GM19395 (cell line): ENCODE data around the gene ASCL5.

ENCODE experiments used
- ATAC-seq: cut with Tn5 transposase; IDR thresholded peaks from one replicate; pipeline ENCODE4 v1.9.1; 2021; ENCODE audit warnings: mild to moderate bottlenecking, moderate library complexity; ENCODE audit not compliant: unreplicated experiment

Gene ASCL5

GRCh38 chr1:201137024-201137392, 10.0 kb upstream of the ASCL5 start:
- ATAC-seq = no peak

GRCh38 chr1:201136355-201137023, 9.5 kb upstream of the ASCL5 start:
- ATAC-seq = no peak

DNA sequence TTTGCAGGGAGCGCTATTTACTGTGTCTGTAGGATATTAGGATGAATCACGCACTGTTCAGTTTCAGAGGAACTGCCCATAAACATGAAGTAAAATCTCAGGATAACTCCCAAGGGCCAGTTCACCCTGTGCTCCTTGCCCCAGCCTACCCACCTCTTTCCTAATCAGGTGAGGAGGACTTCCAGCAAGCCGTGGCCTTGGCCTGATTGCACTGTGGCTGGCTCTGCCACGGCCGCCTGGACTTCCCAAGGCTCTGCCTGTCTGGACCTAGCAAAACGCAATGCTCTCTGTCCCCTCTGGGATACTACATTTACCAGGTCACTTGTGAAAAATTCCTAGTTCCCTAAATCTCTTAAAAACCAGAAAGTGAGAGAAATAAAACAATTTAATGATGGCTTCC, 7.4 kb upstream of the ASCL5 start:
- ATAC-seq = no peak

DNA sequence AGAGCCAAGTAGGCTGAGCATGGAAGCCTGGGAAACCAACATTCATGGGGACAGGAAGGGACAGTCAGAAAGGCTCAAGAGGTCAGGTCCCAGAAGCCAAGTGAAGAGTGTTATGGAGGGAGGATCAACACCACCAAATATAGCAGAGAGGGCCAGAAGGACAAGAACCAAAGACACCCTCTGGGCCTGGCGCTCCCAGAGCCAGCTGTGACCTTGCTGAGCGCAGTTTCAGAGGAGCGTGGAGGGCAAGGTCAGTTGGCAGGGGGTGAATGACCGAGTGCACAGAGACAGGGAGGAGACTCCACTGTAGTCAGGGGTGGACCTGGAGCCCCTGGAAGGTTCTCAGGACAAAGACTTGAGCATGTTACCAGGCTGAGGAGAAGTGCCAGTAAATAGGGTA, 4.4 kb upstream of the ASCL5 start:
- no peak for ATAC-seq

DNA sequence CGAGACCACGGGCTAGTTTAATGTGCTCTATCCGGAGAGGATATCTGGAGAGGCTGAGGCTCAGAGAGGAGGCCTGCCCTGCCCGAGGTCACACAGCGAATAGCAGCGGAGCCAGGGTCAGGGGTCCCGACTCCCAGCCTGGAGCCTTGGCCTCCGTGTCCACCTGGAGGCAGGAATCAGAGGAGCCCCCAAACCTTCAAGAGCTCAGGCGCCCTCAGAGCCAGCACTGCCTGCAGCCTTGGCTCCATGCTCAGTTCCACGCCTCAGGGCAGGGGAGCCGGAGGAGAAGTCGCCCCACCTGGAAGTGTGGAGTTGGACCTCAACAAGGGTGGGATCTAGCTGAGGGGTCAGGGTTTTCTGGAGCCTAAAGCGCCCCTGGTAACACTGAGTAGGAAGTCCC, 2.0 kb upstream of the ASCL5 start:
- no peak for ATAC-seq

GRCh38 chr1:201128476-201128875, 1.5 kb upstream of the ASCL5 start:
- no peak for ATAC-seq

DNA sequence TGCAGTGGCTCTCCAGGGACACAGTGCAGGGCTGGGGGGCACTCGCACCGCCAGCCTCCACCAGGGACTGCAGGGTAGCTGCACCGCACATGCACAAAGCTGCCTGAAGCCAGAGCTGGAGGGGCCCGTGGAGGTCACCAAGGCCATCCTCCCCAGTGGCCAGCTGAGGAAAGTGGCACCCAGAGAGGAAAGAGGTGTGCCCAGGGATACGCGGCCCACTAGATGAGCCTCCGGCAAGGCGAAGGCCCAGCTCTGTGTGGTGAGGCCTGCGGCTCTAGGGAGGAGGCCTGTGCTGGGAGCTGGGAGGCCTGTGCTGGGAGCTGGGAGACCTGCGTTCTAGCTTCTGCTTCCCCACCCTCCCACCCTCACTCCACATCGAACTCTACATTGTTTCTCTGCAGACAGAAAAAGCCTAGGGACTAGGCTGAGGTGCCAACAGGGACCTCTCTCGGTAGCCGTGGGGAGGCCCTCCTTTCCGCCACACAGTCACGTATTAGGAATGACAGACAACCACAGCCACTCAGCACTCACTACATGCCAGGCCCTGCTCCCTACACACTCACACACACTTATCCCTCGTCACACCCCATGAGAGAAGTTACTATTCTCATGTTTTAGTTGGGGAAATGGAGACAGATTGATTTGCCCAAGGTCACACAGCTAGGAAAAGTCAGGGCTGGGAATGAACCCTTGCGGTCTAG, 921 bp upstream of the ASCL5 start:
- no peak for ATAC-seq

DNA sequence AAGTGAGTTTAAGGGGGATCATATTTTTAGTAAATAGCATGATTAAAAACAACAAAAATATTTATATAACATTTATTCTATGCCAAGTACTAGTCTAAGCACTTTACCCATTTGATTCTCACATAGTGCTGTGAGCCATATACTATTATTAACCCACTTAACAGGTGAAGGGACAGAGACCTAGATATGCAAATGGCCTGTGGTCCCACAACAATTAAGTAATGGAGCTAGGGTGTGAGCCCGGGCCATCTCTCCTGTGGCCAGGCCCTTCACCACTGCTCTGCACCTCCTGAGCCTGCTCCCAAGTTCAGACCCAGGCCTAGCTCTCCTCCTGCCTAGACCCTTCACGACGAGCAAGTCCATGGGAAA, 537 bp downstream of the ASCL5 start:
- no peak for ATAC-seq

GRCh38 chr1:201125800-201126199, 1.2 kb downstream of the ASCL5 start:
- ATAC-seq = no peak

GRCh38 chr1:201125019-201125418, 2.0 kb downstream of the ASCL5 start:
- ATAC-seq = no peak

DNA sequence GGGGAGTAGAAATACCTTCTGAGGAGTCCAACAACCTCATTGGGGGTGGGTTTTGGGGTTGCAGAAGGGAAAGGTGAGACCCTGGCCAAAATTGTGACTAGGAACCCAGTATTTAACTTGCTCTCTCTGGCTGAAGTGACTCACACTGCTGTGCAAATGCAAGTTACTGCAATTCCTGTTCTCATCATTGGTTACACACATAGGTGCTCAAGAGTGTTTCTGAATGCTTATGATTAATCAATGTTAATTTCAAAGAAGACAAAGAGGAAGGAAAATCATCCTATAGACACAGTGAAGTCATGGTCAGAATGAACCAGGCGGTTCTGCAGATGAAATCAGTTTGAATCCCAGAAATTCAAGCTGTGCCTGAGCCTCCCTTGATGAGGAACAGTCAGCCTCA, 3.1 kb downstream of the ASCL5 start:
- ATAC-seq = no peak

DNA sequence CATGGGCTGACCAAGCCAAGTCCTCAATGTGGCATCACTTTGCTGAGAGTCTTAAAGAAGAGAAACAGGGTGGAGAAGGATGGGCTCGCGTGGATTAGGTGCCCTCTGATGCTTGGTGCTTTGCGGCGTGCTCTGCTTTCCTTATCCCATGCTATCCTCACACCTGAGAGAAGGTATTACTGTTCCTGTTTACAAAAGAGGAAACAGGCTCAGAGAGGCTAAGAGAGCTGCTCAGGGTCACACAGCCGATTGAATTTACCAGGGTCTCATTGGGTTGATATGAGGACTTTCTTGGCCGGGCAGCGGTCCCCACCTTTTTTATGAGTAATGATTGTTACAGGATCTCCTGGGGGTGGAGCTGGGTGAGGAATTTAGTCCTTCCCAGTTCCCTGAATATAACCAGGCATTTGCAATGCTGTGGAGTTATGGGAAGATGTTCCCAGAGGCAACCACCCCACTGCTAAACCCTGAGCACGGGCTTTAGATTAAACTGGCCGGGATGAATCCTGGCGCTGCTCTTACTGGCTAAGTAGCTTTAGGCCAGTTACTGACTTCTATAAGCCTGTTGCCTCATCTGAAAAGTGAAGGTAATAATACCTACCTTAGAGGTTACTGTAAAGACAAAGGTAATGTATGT, 4.5 kb downstream of the ASCL5 start:
- no peak for ATAC-seq

- ATAC-seq = no peak
Observed at GRCh38 chr1:201119206-201120197, 7.5 kb downstream of the ASCL5 start.

DNA sequence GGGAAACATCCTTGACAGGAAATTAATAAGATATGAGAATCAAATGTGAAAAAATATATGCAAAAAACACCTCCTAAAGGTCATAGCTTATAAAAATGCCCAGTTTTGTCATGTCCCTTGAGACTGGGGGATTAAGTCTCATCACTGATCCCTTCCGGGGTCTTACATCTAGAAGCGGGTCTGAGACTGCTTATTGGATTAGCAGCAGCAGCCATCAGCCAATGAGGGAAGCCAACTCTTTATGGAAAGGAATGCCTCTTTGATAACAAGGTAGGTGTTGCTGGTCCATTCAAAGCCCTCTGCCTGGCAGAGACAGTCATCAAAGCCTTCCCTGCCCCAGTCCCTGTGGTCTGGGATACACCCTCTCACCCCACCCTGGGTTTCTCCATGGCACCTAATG, 10.9 kb downstream of the ASCL5 start:
- ATAC-seq = no peak

DNA sequence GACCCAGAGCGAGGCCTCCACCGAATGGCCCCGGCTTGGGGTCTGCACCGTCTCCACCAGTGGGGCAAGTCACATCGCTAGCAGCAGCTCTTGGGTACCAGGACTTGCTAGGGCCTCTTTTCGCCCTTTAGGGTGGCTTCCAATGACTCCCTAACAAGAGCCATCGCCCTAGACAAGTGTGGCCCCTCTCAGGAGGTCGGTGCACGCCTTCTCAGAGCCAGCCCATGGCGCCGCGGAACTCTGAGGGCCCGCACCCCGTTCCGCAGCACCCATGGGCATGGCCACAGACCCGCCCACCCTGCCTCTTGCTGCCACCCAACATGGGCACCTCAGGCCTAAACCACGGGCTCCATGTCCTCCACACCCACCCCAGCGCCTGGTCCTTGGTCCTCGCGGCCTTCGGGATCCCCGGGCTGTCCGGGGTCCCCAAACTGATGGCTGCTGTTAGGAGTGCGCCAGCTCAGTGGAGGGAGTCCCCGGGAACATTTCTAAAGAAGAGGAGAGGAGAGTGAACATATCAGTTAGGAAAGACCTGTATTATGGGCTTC, 11.5 kb downstream of the ASCL5 start:
- no peak for ATAC-seq

GRCh38 chr1:201114245-201115131, 12.5 kb downstream of the ASCL5 start:
- ATAC-seq = peak; percentile 93

DNA sequence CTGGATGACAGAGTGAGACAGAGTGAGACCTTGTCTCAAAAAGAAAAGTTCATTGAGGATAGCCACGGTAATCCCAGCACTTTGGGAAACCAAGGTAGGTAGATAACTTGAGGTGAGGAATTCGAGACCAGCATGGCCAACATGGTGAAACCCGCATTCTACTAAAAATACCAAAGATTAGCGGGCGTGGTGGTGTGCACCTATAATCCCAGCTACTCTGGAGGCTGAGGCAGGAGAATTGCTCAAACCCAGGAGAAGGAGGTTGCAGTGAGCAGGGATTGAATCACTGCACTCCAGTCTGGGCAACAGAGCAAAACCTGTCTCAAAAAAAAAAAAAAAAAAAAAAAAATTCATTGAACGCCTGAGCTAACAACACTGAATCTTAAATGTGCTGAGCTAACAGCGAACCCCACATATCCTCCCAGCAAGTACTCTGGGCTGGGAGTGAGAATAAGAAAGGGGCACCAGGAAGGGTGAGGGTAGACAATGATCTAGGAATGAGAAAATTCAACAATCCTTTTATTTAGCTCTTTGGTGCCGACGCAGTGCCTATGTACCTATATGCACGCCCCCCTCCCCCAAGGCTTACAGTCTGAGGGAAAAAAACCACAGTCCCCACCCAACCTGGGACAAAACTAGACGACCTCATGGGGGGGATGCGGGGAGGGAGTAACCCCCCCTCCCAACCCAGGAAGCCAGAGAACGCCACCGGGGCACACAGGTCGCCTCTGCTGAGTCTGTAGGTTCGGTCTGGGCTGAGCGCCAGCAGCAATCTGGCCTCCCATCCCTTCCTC, 13.3 kb downstream of the ASCL5 start:
- no peak for ATAC-seq

GRCh38 chr1:201112926-201113325, 14.1 kb downstream of the ASCL5 start:
- ATAC-seq = no peak

GRCh38 chr1:201112173-201112731, 14.7 kb downstream of the ASCL5 start, which contains the start of gene CACNA1S:
Gene CACNA1S, minus strand, starts transcription at chr1:201112426. Its CDS starts 87 bp downstream, at chr1:201112339.
- no peak for ATAC-seq
